ENCODE measurements around the gene RNF44. TPM values are rescaled to one million over a fixed set of nuclear protein-coding genes. Genes with fewer than 3 reads are reported as not detected.

Gene RNF44
- total RNA-seq, 4 donors from 2014 or later: 7.5 to 15.1 (median 9.8) TPM

DNA sequence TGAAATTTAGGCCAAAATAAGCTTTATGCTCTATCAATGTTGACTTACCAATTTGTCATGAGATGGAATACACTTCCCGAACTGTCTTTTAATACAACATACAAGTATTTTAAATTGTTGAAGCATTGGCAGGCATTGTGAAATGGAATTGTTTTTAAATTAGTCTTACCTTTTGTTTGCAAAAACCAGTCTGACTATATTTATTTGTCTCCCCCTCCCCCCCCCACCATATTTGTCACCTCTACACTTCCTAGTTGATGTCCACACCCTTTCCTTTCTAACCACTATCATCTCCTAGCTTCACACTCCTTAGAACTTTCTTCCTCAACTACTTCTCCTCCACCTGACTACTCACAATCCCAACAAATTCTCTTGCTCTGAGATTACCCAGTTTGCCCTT is 48.1 kb downstream of the RNF44 start:
- TF ChIP-seq, protein P1, sequence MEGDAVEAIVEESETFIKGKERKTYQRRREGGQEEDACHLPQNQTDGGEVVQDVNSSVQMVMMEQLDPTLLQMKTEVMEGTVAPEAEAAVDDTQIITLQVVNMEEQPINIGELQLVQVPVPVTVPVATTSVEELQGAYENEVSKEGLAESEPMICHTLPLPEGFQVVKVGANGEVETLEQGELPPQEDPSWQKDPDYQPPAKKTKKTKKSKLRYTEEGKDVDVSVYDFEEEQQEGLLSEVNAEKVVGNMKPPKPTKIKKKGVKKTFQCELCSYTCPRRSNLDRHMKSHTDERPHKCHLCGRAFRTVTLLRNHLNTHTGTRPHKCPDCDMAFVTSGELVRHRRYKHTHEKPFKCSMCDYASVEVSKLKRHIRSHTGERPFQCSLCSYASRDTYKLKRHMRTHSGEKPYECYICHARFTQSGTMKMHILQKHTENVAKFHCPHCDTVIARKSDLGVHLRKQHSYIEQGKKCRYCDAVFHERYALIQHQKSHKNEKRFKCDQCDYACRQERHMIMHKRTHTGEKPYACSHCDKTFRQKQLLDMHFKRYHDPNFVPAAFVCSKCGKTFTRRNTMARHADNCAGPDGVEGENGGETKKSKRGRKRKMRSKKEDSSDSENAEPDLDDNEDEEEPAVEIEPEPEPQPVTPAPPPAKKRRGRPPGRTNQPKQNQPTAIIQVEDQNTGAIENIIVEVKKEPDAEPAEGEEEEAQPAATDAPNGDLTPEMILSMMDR (IDR thresholded peaks at IDR 0.05; ENCODE audit: low read depth): no peak

DNA sequence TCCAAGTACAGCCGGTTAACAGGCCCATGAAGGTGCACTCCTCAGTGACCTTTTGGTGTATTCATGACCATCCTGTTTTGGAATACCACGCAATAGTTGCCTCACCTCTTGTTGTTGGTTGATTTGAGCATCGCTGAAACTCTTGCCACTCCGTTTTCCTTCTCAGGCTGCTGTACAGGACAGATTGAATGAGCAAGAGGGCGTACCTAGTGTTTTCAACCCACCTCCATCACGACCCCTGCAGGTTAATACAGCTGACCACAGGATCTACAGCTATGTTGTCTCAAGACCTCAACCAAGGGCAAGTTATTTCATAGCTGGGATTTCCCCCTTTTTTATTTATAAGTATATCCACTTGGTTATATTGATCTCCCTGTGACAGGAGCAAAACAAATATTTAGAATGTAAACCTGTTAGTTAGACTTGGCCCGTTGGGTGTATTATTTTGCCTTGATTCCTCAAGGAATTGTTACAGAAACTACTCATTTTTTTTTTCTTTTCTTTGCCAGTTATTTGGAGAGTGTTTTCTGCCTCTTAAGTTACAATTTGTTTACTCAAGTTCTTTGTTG is 50.9 kb downstream of the RNF44 start:
- TF ChIP-seq, protein P1 (IDR thresholded peaks at IDR 0.05; ENCODE audit: low read depth): no peak

GRCh38 chr5:176485176-176485575 is 52.0 kb downstream of the RNF44 start:
- TF ChIP-seq, protein P1 (IDR thresholded peaks at IDR 0.05; ENCODE audit: low read depth): no peak

GRCh38 chr5:176481711-176482110 is 55.5 kb downstream of the RNF44 start:
- TF ChIP-seq, protein P1 (IDR thresholded peaks at IDR 0.05; ENCODE audit: low read depth): no peak

Small RNA genes lying within 50 kb of the gene (small RNA-seq; reads per million reads assigned to genes)
- 0.49 reads per million for gene RF00019
- gene RN7SL684P: not detected

Other genes with a start within 250 kb of the RNF44 start
- 10 to 100 TPM; 59.2 to 76.2 (median 71.0) TPM for gene KIAA1191, start 175.6 kb downstream of the RNF44 start, total RNA-seq
- gene ARL10, start 171.9 kb downstream of the RNF44 start, total RNA-seq: 10 to 100 TPM in 1 of 4 donors, 1 to 10 TPM in 3; 4.4 to 12.6 (median 5.7) TPM
- gene NOP16, start 148.8 kb downstream of the RNF44 start, total RNA-seq: 10 to 100 TPM in 3 of 4 donors, 1 to 10 TPM in 1; 7.5 to 20.5 (median 12.9) TPM
- 100 to 1,000 TPM; 115 to 146 (median 137) TPM for gene HIGD2A, start 148.7 kb downstream of the RNF44 start, total RNA-seq
- 100 to 1,000 TPM in 2 of 4 donors, 10 to 100 TPM in 2; 80.4 to 144 (median 99.5) TPM for gene CLTB, start 120.9 kb downstream of the RNF44 start, total RNA-seq
- gene FAF2, start 89.0 kb downstream of the RNF44 start, total RNA-seq: 10 to 100 TPM; 21.9 to 32.3 (median 23.9) TPM
- gene CDHR2, start 11.9 kb upstream of the RNF44 start, total RNA-seq: under 1 TPM in 1 of 4 donors, not detected in 3; 0.17 TPM
- gene GPRIN1, start 72.8 kb upstream of the RNF44 start, total RNA-seq: under 1 TPM; 0.16 to 0.75 (median 0.39) TPM
- not detected for gene SNCB, start 93.1 kb upstream of the RNF44 start, total RNA-seq
- not detected for gene EIF4E1B, start 93.3 kb upstream of the RNF44 start, total RNA-seq
- gene TSPAN17, start 110.1 kb upstream of the RNF44 start, total RNA-seq: 10 to 100 TPM in 3 of 4 donors, 1 to 10 TPM in 1; 7.8 to 18.7 (median 11.3) TPM